ENCODE measurements around the gene ZNF516.

DNA sequence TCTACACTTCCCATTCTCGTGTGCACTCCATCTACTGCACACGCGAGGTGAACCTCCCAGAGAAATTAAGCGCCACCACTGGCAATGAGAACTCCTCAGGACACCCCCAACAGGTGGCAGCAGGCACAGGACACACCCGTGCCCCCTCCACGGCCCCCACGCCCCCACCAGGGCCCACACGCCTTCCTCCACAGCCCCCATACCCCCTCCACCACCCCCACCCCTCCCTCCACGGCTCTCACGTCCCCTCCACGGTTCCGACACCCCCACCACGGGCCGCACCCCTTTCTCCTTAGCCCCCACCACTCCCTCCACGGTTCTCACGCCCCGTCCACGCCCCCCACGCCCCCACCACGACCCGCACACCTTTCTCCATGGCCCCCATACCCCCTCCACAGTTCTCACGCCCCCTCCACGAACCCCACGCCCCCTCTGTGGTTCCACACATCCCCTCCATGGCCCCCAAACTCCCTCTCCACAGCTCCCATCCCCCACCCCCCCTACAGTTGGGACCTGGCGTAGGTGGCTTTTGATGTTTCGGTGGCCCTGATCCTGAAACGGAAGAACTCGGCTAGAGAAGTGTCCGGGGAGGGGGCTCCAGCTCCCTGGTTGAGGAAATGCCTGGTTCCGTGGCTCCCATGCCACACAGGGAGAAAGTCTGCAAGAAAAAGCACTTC, 110.8 kb downstream of the ZNF516 start:
- TF ChIP-seq, protein P1, sequence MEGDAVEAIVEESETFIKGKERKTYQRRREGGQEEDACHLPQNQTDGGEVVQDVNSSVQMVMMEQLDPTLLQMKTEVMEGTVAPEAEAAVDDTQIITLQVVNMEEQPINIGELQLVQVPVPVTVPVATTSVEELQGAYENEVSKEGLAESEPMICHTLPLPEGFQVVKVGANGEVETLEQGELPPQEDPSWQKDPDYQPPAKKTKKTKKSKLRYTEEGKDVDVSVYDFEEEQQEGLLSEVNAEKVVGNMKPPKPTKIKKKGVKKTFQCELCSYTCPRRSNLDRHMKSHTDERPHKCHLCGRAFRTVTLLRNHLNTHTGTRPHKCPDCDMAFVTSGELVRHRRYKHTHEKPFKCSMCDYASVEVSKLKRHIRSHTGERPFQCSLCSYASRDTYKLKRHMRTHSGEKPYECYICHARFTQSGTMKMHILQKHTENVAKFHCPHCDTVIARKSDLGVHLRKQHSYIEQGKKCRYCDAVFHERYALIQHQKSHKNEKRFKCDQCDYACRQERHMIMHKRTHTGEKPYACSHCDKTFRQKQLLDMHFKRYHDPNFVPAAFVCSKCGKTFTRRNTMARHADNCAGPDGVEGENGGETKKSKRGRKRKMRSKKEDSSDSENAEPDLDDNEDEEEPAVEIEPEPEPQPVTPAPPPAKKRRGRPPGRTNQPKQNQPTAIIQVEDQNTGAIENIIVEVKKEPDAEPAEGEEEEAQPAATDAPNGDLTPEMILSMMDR (IDR thresholded peaks at IDR 0.05; ENCODE audit: low read depth, low read length, poor library complexity, severe bottlenecking) = no peak
- TF ChIP-seq EZH2phosphoT487 (IDR thresholded peaks at IDR 0.05; ENCODE audit: borderline replicate concordance, low read length) = no peak

Measured in DOHH2 (cell line).